Adrenal gland (tissue), 5 donors: Measurements from ENCODE around the gene TMEM139.

Experiments
- CTCF ChIP-seq, 6 experiments: fragments of 450-650 bp in 4 of 6; fragments of 200-600 bp in 2 of 6; sonication (generic) in 1 of 6; IDR thresholded peaks; 1 replicate in 5 of 6; 2 replicates in 1 of 6; pipeline versions ENCODE4 v1.5.1 to v1.8.0; 2016 to 2021; ENCODE audit warnings: antibody characterized with exemption in 6 of 6, mild to moderate bottlenecking in 2 of 6, moderate library complexity in 1 of 6
- POLR2A ChIP-seq, 2 donors: fragments of 450-650 bp; IDR thresholded peaks; one replicate each; pipeline ENCODE4 v1.6.1; 2017; ENCODE audit warnings: antibody characterized with exemption in 2 of 2, mild to moderate bottlenecking in 2 of 2, moderate library complexity in 1 of 2
- donor health status: DM: no; HTN: no; CAD: no.

GRCh38 chr7:143327903-143328302 lies 43.1 kb downstream of the TMEM139 start:
- TF ChIP-seq CTCF (IDR thresholded peaks at IDR 0.05) (no peak), POLR2A (IDR thresholded peaks at IDR 0.05) (no peak)
